Stimulated activated CD4-positive, alpha-beta T cell treated with anti-CD3 and anti-CD28 coated beads, Interleukin-12 subunit alpha, Interleukin-12 subunit beta, amount 100 ng/mL, for 4 hours (primary cell): ENCODE data around the gene OR5F1.

Experiments used
- DNase-seq: peaks from one replicate; pipeline ENCODE4 v3.0.0-alpha.2; 2020

Gene OR5F1

GRCh38 chr11:55994525-55994924 lies at the start of gene OR5F1:
TSS of gene OR5F1 (minus strand) at chr11:55994625. CDS start at chr11:55994625, 0 bp downstream.
- no peak for DNase-seq

GRCh38 chr11:56027354-56027753 lies 32.9 kb upstream of the OR5F1 start, which contains the start of gene OR5AS1:
TSS of gene OR5AS1 (plus strand) at chr11:56027654. CDS start at chr11:56030419, 2,765 bp downstream.
- no peak for DNase-seq

GRCh38 chr11:56013805-56014204 lies 19.4 kb upstream of the OR5F1 start:
- DNase-seq: no peak

- DNase-seq: no peak
These were observed 16.3 kb upstream of the OR5F1 start for GRCh38 chr11:56010716-56011115.

GRCh38 chr11:55970935-55971334 lies 23.5 kb downstream of the OR5F1 start:
- DNase-seq: no peak

- no peak for DNase-seq
These were observed 24.6 kb downstream of the OR5F1 start, which contains the start of gene OR10AG1 for GRCh38 chr11:55969845-55970244. TSS of gene OR10AG1 (minus strand) at chr11:55969945. CDS start at chr11:55969907, 38 bp downstream.

- DNase-seq: no peak
These were observed 26.5 kb downstream of the OR5F1 start for GRCh38 chr11:55967914-55968313.

GRCh38 chr11:55966391-55966790 lies 28.0 kb downstream of the OR5F1 start:
- no peak for DNase-seq

- DNase-seq: no peak
These were observed 37.9 kb downstream of the OR5F1 start for GRCh38 chr11:55956521-55956920.

GRCh38 chr11:55949330-55949729 lies 45.1 kb downstream of the OR5F1 start:
- no peak for DNase-seq
